NAMALWA (cell line): ENCODE data around the gene RASGEF1B.
"Not testable (repeated sequence)": the region's sequence is repeated elsewhere in the genome, so short reads cannot be mapped to it uniquely, and the experiment has no call there.

ENCODE experiments used
- DNase-seq: peaks from one replicate; pipeline ENCODE4 v3.0.0-alpha.2; 2015; ENCODE audit warnings: low spot score

Gene RASGEF1B

GRCh38 chr4:81429031-81429430 is 42.7 kb downstream of the RASGEF1B start:
- DNase-seq: no peak

- DNase-seq: no peak
These were observed 43.7 kb downstream of the RASGEF1B start for GRCh38 chr4:81428002-81428401.

GRCh38 chr4:81427344-81427821 is 44.3 kb downstream of the RASGEF1B start:
- DNase-seq: no peak

- DNase-seq: no peak
These were observed 44.9 kb downstream of the RASGEF1B start for GRCh38 chr4:81426770-81427289.

GRCh38 chr4:81424816-81425755 is 46.6 kb downstream of the RASGEF1B start:
- DNase-seq: no peak

- DNase-seq: no peak
These were observed 47.4 kb downstream of the RASGEF1B start for GRCh38 chr4:81424336-81424735.

GRCh38 chr4:81422595-81422994 is 49.1 kb downstream of the RASGEF1B start:
- no peak for DNase-seq

GRCh38 chr4:81421346-81422218 is 50.1 kb downstream of the RASGEF1B start:
- DNase-seq: peak; percentile 79

GRCh38 chr4:81418572-81418971 is 53.1 kb downstream of the RASGEF1B start:
- no peak for DNase-seq

- DNase-seq: no peak
These were observed 58.7 kb downstream of the RASGEF1B start for GRCh38 chr4:81412946-81413495.

GRCh38 chr4:81410680-81411079 is 61.0 kb downstream of the RASGEF1B start:
- no peak for DNase-seq

- no peak for DNase-seq
These were observed 61.9 kb downstream of the RASGEF1B start for GRCh38 chr4:81409836-81410235.

- no peak for DNase-seq
These were observed 63.4 kb downstream of the RASGEF1B start for GRCh38 chr4:81408341-81408740.

GRCh38 chr4:81407726-81408125 is 64.0 kb downstream of the RASGEF1B start:
- no peak for DNase-seq

GRCh38 chr4:81406481-81406880 is 65.2 kb downstream of the RASGEF1B start:
- not testable (repeated sequence) for DNase-seq

GRCh38 chr4:81405900-81406401 is 65.8 kb downstream of the RASGEF1B start:
- DNase-seq: peak; percentile 90

- no peak for DNase-seq
These were observed 67.0 kb downstream of the RASGEF1B start for GRCh38 chr4:81404741-81405140.

GRCh38 chr4:81404294-81404693 is 67.4 kb downstream of the RASGEF1B start:
- no peak for DNase-seq

- DNase-seq: no peak
These were observed 72.2 kb downstream of the RASGEF1B start for GRCh38 chr4:81399306-81400086.

- no peak for DNase-seq
These were observed 73.3 kb downstream of the RASGEF1B start for GRCh38 chr4:81398379-81398778.

GRCh38 chr4:81397635-81398034 is 74.1 kb downstream of the RASGEF1B start:
- no peak for DNase-seq
